OCI-LY1 (cell line): Measurements from ENCODE around the gene CEP290.

Experiments used
- CTCF ChIP-seq: fragments of 200-600 bp; sonication (generic), shearing (Covaris generic); IDR thresholded peaks from 2 replicates; pipeline ENCODE4 v1.5.1; 2017; ENCODE audit warnings: mild to moderate bottlenecking, antibody characterized with exemption, low read length, moderate library complexity, mixed read lengths
- EZH2 ChIP-seq: fragments of 200-600 bp; sonication (generic), shearing (Covaris generic); IDR thresholded peaks from 2 replicates; pipeline ENCODE4 v1.8.0; 2017; ENCODE audit warnings: borderline replicate concordance, mixed run types, mild to moderate bottlenecking, antibody characterized with exemption, low read length, moderate library complexity, mixed read lengths

DNA sequence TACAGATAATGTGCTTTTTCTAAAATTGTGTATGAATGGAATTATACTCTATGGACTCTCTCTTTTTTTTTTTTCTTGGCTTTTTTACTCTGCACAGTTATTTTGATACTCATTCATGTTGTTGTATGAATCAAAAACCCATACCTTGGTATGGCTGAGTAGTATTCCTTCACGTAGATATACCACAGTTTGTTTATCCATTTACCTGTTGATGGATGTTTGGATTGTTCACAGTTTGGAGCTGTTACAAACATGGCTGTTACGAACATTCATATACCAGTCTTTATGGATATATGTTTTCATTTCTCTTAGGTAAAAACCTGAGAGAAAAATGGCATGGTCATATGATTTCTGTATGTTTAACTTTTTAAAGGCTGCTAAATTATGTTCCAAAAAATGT is 43.4 kb upstream of the CEP290 start:
- TF ChIP-seq CTCF = no peak
- no peak for TF ChIP-seq EZH2
